Sigmoid colon (tissue), 7 donors: Measurements from ENCODE around the gene NECTIN4. TPM values are rescaled to one million over a fixed set of nuclear protein-coding genes. Genes with fewer than 3 reads are reported as not detected.

Source experiments
- DNase-seq: peaks from one replicate; pipeline ENCODE4 v3.0.0-alpha.2; 2019
- H3K27ac ChIP-seq, 4 donors: fragments of 200-600 bp; sonication (generic); one replicate each; pipeline ENCODE4 v1.5.1; 2016 to 2019; ENCODE audit warnings: mild to moderate bottlenecking in 1 of 4
- H3K27me3 ChIP-seq, 3 donors: fragments of 200-600 bp; sonication (generic); one replicate each; pipeline ENCODE4 v1.5.1; 2019; ENCODE audit warnings: mild to moderate bottlenecking in 1 of 3
- H3K36me3 ChIP-seq, 4 donors: fragments of 200-600 bp; sonication (generic); one replicate each; pipeline ENCODE4 v1.5.1; 2016 to 2019
- H3K4me1 ChIP-seq, 4 donors: fragments of 200-600 bp; sonication (generic); one replicate each; pipeline ENCODE4 v1.5.1; 2017 to 2019
- H3K4me3 ChIP-seq, 4 donors: fragments of 200-600 bp; sonication (generic); one replicate each; pipeline ENCODE4 v1.5.1; 2017 to 2019; ENCODE audit warnings: mild to moderate bottlenecking in 2 of 4, moderate library complexity in 1 of 4
- H3K9me3 ChIP-seq, 4 donors: fragments of 200-600 bp in 3 of 4; sonication (generic) in 3 of 4; one replicate each; pipeline versions ENCODE4 v1.5.1 to v1.6.1; 2013 to 2019
- CTCF ChIP-seq, 4 experiments: fragments of 450-650 bp in 3 of 4; fragments of 200-600 bp in 1 of 4; IDR thresholded peaks; one replicate each; pipeline ENCODE4 v1.5.1; 2016 to 2019; ENCODE audit warnings: antibody characterized with exemption in 4 of 4, mild to moderate bottlenecking in 3 of 4, moderate library complexity in 2 of 4
- EP300 ChIP-seq, 4 donors: sonication (generic); formaldehyde crosslinking; IDR thresholded peaks; one replicate each; pipeline ENCODE4 v1.6.1; 2017; ENCODE audit warnings: antibody characterized with exemption in 4 of 4
- POLR2A ChIP-seq, 2 donors: fragments of 450-650 bp; IDR thresholded peaks; one replicate each; pipeline ENCODE4 v1.6.1; 2016; ENCODE audit warnings: antibody characterized with exemption in 2 of 2, mild to moderate bottlenecking in 2 of 2, moderate library complexity in 2 of 2
- POLR2AphosphoS5 ChIP-seq, 4 donors: sonication (generic); formaldehyde crosslinking; IDR thresholded peaks; one replicate each; pipeline ENCODE4 v1.6.1; 2017; ENCODE audit warnings: antibody characterized with exemption in 4 of 4
- WGBS, 2 donors: extraction: QIAGEN DNeasy Blood & Tissue Kit; methylation state at CpG; one replicate each; pipeline ENCODE4 v1.1.7; 2013; 5-methylcytosine and 5-hydroxymethylcytosine counted together
- intact Hi-C: fragments of 100-400 bp; cut with DNase I; formaldehyde crosslinking; loops from one replicate; pipeline ENCODE4 v1.15.1; 2023
- polyA plus RNA-seq, 3 donors: library from polyadenylated mRNA; stranded (reverse); fragments of 200-250 nt; gene quantifications; one replicate each; pipeline ENCODE4 v1.2.3, GENCODE V29; 2013
- total RNA-seq, 4 donors: library from RNA; depleted of rRNA; stranded (reverse); fragments of >200 nt; gene quantifications; one replicate each; pipeline ENCODE4 v1.1.0, GENCODE V29; 2016
- donor health status: healthy with polysubstance abuse.
- donor health status: Bipolar disorder and iron deficiency.
- donor health status: healthy.

The NECTIN4 gene
- total and polyA plus RNA-seq, 7 donors, result 1.2 to 2.8 TPM; not detected in 5

GRCh38 chr1:161111117-161111516 lies 21.8 kb upstream of the NECTIN4 start:
- WGBS, 2 donors, result 93 to 96% methylated on average over 3 of the region's 3 CpGs
- TF ChIP-seq CTCF (IDR thresholded peaks at IDR 0.05), result no peak
- no peak for TF ChIP-seq POLR2A (IDR thresholded peaks at IDR 0.05)
- TF ChIP-seq POLR2AphosphoS5 (IDR thresholded peaks at IDR 0.05), result no peak
- no peak for TF ChIP-seq EP300 (IDR thresholded peaks at IDR 0.05)

GRCh38 chr1:161106431-161106830 lies 17.1 kb upstream of the NECTIN4 start:
- H3K4me3 ChIP-seq, result no peak overlapping the region
- intact Hi-C loops, result no loop called here
- 95 to 96% methylated on average over 1 of the region's 1 CpG for WGBS, 2 donors
- H3K36me3 ChIP-seq, result peaks cover 0 to 24% (median 6%) of the 10 kb centered on the region in 4 donors
- no peak for DNase-seq
- H3K27me3 ChIP-seq, result no peaks in the 10 kb centered on the region
- H3K4me1 ChIP-seq, result no peaks in the 10 kb centered on the region
- TF ChIP-seq CTCF (IDR thresholded peaks at IDR 0.05), result no peak
- no peak for TF ChIP-seq EP300 (IDR thresholded peaks at IDR 0.05)
- TF ChIP-seq POLR2A (IDR thresholded peaks at IDR 0.05), result no peak
- no peak for TF ChIP-seq POLR2AphosphoS5 (IDR thresholded peaks at IDR 0.05)
- H3K9me3 ChIP-seq, result no peaks in the 10 kb centered on the region
- H3K27ac ChIP-seq, result no peak overlapping the region

More at GRCh38 chr1:161111117-161111516, 21.8 kb upstream of the NECTIN4 start:
- H3K27me3 ChIP-seq, result no peaks in the 10 kb centered on the region
- intact Hi-C loops, result no loop called here
- DNase-seq, result no peak
- H3K36me3 ChIP-seq, result peaks cover 0 to 20% (median 0%) of the 10 kb centered on the region in 4 donors
- H3K9me3 ChIP-seq, result no peaks in the 10 kb centered on the region
- peaks cover 0 to 30% (median 20%) of the 10 kb centered on the region in 4 donors for H3K4me1 ChIP-seq
- H3K27ac ChIP-seq, result no peak overlapping the region
- H3K4me3 ChIP-seq, result no peak overlapping the region

- TF ChIP-seq POLR2AphosphoS5 (IDR thresholded peaks at IDR 0.05) (no peak), POLR2A (IDR thresholded peaks at IDR 0.05) (no peak)
- H3K27ac ChIP-seq, result no peak overlapping the region
These were observed 11.2 kb upstream of the NECTIN4 start for GRCh38 chr1:161100556-161100955.

GRCh38 chr1:161099090-161099802 lies 9.9 kb upstream of the NECTIN4 start:
- Histone ChIP-seq H3K27me3 (no peaks in the 10 kb centered on the region), H3K4me1 (peaks cover 0 to 19% (median 15%) of the 10 kb centered on the region in 4 donors), H3K36me3 (peaks cover 0 to 27% (median 9%) of the 10 kb centered on the region in 4 donors), H3K9me3 (no peaks in the 10 kb centered on the region), H3K4me3 (peak overlapping the region in 3 of 4 donors; percentile 75 to 81 (median 77)), H3K27ac (peak overlapping the region; percentile 73 to 79 (median 78))
- TF ChIP-seq POLR2A (IDR thresholded peaks at IDR 0.05) (no peak), POLR2AphosphoS5 (IDR thresholded peaks at IDR 0.05) (no peak), CTCF (IDR thresholded peaks at IDR 0.05) (no peak), EP300 (IDR thresholded peaks at IDR 0.05) (no peak)
- intact Hi-C loops, result loop anchor here (2.0 to 10.0 kb wide), 4 partner anchors 52 to 372 kb away; no protein-coding TSS in a partner anchor
- 78 to 88% methylated on average over 9 of the region's 9 CpGs for WGBS, 2 donors
- no peak for DNase-seq

More at GRCh38 chr1:161100556-161100955, 11.2 kb upstream of the NECTIN4 start:
- intact Hi-C loops, result no loop called here
- no peak for DNase-seq
- 84 to 88% methylated on average over 2 of the region's 2 CpGs for WGBS, 2 donors
- H3K27me3 ChIP-seq, result no peaks in the 10 kb centered on the region
- H3K4me3 ChIP-seq, result no peak overlapping the region
- peaks cover 0 to 27% (median 9%) of the 10 kb centered on the region in 4 donors for H3K36me3 ChIP-seq
- H3K4me1 ChIP-seq, result peaks cover 0 to 19% (median 15%) of the 10 kb centered on the region in 4 donors
- H3K9me3 ChIP-seq, result no peaks in the 10 kb centered on the region
